Measurements from ENCODE around the gene OR51M1.

The OR51M1 gene

GRCh38 chr11:5394091-5394490, 10.5 kb downstream of the OR51M1 start:
- H3K36me3 ChIP-seq (ENCODE audit: insufficient read depth, low read length) = no peaks in the 10 kb centered on the region
- H3K27ac ChIP-seq (ENCODE audit: low read depth, low read length) = no peak overlapping the region
- no peak overlapping the region for H3K4me3 ChIP-seq (ENCODE audit: low read depth in 1 of 2, low read length in 2 of 2)
- no peak overlapping the region for H3K9ac ChIP-seq (ENCODE audit: low read length)
- no peaks in the 10 kb centered on the region for H3K27me3 ChIP-seq (ENCODE audit: control insufficient read depth in 1 of 2, insufficient read depth in 2 of 2, low read length in 2 of 2)
- H3K9me3 ChIP-seq (ENCODE audit: low read length) = no peaks in the 10 kb centered on the region
- no peaks in the 10 kb centered on the region for H3K4me1 ChIP-seq (ENCODE audit: insufficient read depth, low read length)

GRCh38 chr11:5398936-5399335, 15.3 kb downstream of the OR51M1 start:
- Histone ChIP-seq H3K27ac (ENCODE audit: low read depth, low read length) (no peak overlapping the region), H3K9me3 (ENCODE audit: low read length) (no peaks in the 10 kb centered on the region), H3K4me3 (ENCODE audit: low read depth in 1 of 2, low read length in 2 of 2) (no peak overlapping the region), H3K9ac (ENCODE audit: low read length) (no peak overlapping the region), H3K36me3 (ENCODE audit: insufficient read depth, low read length) (no peaks in the 10 kb centered on the region), H3K27me3 (ENCODE audit: control insufficient read depth in 1 of 2, insufficient read depth in 2 of 2, low read length in 2 of 2) (no peaks in the 10 kb centered on the region), H3K4me1 (ENCODE audit: insufficient read depth, low read length) (no peaks in the 10 kb centered on the region)

GRCh38 chr11:5405173-5405572, 21.6 kb downstream of the OR51M1 start:
- no peaks in the 10 kb centered on the region for H3K36me3 ChIP-seq (ENCODE audit: insufficient read depth, low read length)
- H3K9me3 ChIP-seq (ENCODE audit: low read length) = no peaks in the 10 kb centered on the region
- no peak overlapping the region for H3K27ac ChIP-seq (ENCODE audit: low read depth, low read length)
- H3K27me3 ChIP-seq (ENCODE audit: control insufficient read depth in 1 of 2, insufficient read depth in 2 of 2, low read length in 2 of 2) = no peaks in the 10 kb centered on the region
- no peak overlapping the region for H3K9ac ChIP-seq (ENCODE audit: low read length)
- H3K4me3 ChIP-seq (ENCODE audit: low read depth in 1 of 2, low read length in 2 of 2) = no peak overlapping the region
- no peaks in the 10 kb centered on the region for H3K4me1 ChIP-seq (ENCODE audit: insufficient read depth, low read length)

GRCh38 chr11:5420993-5421392, 37.4 kb downstream of the OR51M1 start:
- H3K9me3 ChIP-seq (ENCODE audit: low read length) = no peaks in the 10 kb centered on the region
- no peaks in the 10 kb centered on the region for H3K36me3 ChIP-seq (ENCODE audit: insufficient read depth, low read length)
- no peaks in the 10 kb centered on the region for H3K4me1 ChIP-seq (ENCODE audit: insufficient read depth, low read length)
- H3K27ac ChIP-seq (ENCODE audit: low read depth, low read length) = no peak overlapping the region
- H3K27me3 ChIP-seq (ENCODE audit: control insufficient read depth in 1 of 2, insufficient read depth in 2 of 2, low read length in 2 of 2) = no peaks in the 10 kb centered on the region
- H3K9ac ChIP-seq (ENCODE audit: low read length) = no peak overlapping the region
- no peak overlapping the region for H3K4me3 ChIP-seq (ENCODE audit: low read depth in 1 of 2, low read length in 2 of 2)

- no peaks in the 10 kb centered on the region for H3K9me3 ChIP-seq (ENCODE audit: low read length)
- H3K27me3 ChIP-seq (ENCODE audit: control insufficient read depth in 1 of 2, insufficient read depth in 2 of 2, low read length in 2 of 2) = no peaks in the 10 kb centered on the region
- H3K4me3 ChIP-seq (ENCODE audit: low read depth in 1 of 2, low read length in 2 of 2) = no peak within 1 kb of the TSS
- no peak within 1 kb of the TSS for H3K9ac ChIP-seq (ENCODE audit: low read length)
- no peak within 1 kb of the TSS for H3K27ac ChIP-seq (ENCODE audit: low read depth, low read length)
- no peaks in the 10 kb centered on the region for H3K4me1 ChIP-seq (ENCODE audit: insufficient read depth, low read length)
- H3K36me3 ChIP-seq (ENCODE audit: insufficient read depth, low read length) = no peaks in the 10 kb centered on the region
Observed at GRCh38 chr11:5421811-5422210, 38.2 kb downstream of the OR51M1 start, which contains the start of gene OR51Q1. Gene OR51Q1 (plus strand): TSS chr11:5422111. CDS start chr11:5422201, 90 bp downstream.

GRCh38 chr11:5423131-5423530, 39.5 kb downstream of the OR51M1 start:
- H3K36me3 ChIP-seq (ENCODE audit: insufficient read depth, low read length) = no peaks in the 10 kb centered on the region
- no peaks in the 10 kb centered on the region for H3K27me3 ChIP-seq (ENCODE audit: control insufficient read depth in 1 of 2, insufficient read depth in 2 of 2, low read length in 2 of 2)
- no peaks in the 10 kb centered on the region for H3K9me3 ChIP-seq (ENCODE audit: low read length)
- no peak overlapping the region for H3K27ac ChIP-seq (ENCODE audit: low read depth, low read length)
- no peak overlapping the region for H3K9ac ChIP-seq (ENCODE audit: low read length)
- no peak overlapping the region for H3K4me3 ChIP-seq (ENCODE audit: low read depth in 1 of 2, low read length in 2 of 2)
- no peaks in the 10 kb centered on the region for H3K4me1 ChIP-seq (ENCODE audit: insufficient read depth, low read length)

GRCh38 chr11:5441414-5441813, 57.8 kb downstream of the OR51M1 start, which contains the start of gene OR51I1:
Gene OR51I1 (minus strand): TSS chr11:5441514. CDS start chr11:5441514, 0 bp downstream.
- no peaks in the 10 kb centered on the region for H3K9me3 ChIP-seq (ENCODE audit: low read length)
- no peaks in the 10 kb centered on the region for H3K4me1 ChIP-seq (ENCODE audit: insufficient read depth, low read length)
- H3K27me3 ChIP-seq (ENCODE audit: control insufficient read depth in 1 of 2, insufficient read depth in 2 of 2, low read length in 2 of 2) = no peaks in the 10 kb centered on the region
- H3K4me3 ChIP-seq (ENCODE audit: low read depth in 1 of 2, low read length in 2 of 2) = no peak within 1 kb of the TSS
- no peaks in the 10 kb centered on the region for H3K36me3 ChIP-seq (ENCODE audit: insufficient read depth, low read length)
- no peak within 1 kb of the TSS for H3K9ac ChIP-seq (ENCODE audit: low read length)
- no peak within 1 kb of the TSS for H3K27ac ChIP-seq (ENCODE audit: low read depth, low read length)

All from muscle layer of colon (tissue), 2 donors.